NCI-H460 (cell line): ENCODE measurements around the gene CASQ2. TPM values are rescaled to one million over a fixed set of nuclear protein-coding genes. Genes with fewer than 3 reads are reported as not detected.

Experiments used
- DNase-seq: peaks from one replicate; pipeline ENCODE4 v3.0.0-alpha.2; 2016; ENCODE audit warnings: low read depth; ENCODE audit errors: extremely low read depth
- total RNA-seq: library from RNA; depleted of rRNA; stranded (reverse); fragments of >200 nt; shearing (Covaris generic); gene quantifications from 2 replicates; pipeline ENCODE4 v1.2.3, GENCODE V29; 2014

The CASQ2 gene
- total RNA-seq, 1 experiment from 2014 or later: not detected

DNA sequence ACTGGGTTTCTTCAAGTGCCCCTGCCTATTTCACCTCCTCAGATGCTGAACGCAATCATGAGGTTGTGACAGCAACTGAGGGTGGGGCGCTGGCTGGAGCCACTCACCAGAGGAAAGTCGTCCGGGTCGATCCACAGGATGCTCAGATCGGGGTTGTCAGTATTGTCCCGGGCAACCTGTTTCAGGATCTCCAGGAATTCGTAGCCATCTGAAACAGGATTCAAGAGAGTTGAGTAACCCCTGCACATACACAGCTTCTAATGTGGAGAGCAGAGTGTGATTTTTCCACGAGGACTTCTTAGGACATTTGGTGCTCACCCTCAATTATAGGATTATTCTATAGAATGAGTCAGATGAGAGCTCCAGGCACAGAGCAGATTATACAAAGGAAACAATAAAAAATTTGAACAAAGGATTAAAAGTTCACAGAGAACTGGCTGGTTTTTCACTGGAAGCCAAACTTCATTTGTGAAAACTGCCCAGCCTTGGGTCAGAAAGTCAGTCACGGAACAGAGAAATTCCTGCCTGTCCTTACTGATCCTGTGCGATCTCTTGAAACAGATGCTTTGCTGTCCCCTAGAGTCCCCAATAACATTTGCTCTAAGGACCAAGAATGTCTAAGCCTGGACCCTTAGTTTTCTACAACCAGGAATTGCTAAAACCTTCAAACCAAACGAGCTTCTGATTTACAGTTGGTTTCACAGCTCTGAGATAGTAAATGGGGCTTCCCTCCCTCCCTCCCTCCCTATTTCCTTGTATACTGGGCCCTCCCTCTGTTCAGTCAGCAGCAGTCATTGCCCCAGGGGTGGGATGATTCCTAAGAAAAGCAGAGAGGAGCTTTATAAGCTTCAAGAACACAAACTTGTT lies 63.2 kb downstream of the CASQ2 start:
- DNase-seq: no peak

DNA sequence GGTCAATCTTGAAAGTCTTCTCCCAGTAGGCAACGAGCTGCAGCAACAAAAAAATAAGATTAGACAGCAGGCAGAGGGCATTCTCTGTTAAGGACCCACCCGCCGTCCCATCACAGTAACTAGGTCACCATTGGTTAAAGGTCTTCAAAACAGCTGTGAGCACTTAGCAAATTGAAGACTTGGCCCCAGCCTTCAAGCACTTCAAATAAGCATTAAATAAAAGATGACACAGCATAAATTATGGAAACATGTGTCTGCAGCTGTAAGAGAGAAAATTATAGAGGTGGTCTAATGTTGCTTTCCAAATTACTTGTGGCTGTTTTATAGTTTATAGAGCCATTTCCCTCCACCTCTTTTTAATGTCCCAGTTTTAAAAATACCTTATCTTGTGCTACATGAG lies 65.6 kb downstream of the CASQ2 start:
- no peak for DNase-seq

DNA sequence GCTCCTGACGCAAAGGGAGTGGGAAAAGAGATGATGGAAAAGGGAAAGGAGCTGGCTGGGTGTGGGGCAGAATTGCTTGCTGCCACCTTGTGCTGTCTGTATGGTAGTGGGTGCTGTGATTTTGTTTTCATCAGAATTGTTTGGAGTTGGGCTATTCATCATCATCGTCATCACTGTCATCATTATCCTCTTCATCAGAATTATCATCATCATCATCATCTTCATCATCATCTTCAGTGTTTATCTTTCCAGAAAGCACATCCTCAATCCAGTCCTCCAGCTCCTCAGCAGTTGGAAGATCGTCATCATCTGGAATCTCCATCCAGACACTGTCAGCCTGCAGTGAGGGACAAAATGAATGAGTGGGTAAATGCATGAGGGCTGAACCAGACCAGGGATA lies 67.4 kb downstream of the CASQ2 start:
- DNase-seq: no peak

DNA sequence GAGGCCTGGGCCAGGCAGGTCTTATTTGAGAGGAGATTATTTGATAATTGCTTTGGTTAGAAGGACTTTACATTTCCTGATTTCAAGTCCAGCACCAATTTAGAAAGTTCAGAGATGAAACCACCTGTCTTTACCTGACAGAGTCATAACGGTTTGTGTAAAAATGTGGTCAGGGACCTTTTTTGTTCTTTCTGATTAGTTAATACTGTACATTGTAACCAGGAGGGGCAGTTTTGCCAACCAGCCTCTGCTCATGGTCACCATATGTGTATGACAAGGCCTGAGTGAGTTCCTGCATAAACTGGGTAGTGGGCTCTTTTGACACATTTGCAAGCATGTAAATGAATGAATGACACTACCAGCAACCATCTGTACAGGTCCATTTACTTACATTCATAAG lies 70.9 kb downstream of the CASQ2 start:
- DNase-seq: no peak

DNA sequence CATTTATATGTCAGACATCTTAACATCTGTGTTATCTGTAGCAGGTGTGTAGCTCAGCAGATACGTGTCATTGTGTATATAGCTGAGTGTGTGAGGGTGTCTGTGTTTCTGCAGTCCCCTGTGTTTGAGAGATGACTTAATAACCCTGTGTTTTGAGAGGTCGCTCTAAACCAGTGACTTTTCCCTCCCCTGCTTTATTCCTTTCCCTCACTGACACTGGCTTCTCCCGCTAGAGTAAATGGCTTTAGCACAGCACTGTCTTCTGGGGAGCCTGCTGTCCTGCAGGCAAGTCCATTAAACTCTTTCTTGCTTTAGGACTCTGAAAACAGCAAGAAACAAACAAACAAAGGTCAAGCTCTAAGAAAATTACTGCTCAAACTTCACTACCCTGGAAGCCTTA lies 73.7 kb downstream of the CASQ2 start:
- DNase-seq: no peak

DNA sequence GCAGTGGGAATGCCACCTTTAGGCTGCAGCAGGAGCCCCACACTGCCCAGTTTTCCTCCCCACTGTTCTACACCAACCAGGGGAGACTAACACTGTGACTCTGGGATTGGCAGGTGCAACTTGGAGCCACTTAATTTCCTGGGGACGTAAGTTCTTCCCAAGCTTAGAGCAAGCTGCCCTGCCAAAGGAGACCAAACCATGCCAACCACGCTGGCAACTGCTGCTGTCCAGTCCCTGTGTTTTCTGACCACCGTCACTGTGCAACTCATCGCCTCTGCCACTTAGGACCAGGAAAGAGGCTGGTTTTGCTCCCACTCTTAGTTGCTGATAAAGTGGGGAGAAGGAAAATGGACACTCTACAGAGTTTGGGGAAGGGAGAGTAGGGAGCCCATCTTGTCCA lies 76.3 kb downstream of the CASQ2 start:
- DNase-seq: no peak

DNA sequence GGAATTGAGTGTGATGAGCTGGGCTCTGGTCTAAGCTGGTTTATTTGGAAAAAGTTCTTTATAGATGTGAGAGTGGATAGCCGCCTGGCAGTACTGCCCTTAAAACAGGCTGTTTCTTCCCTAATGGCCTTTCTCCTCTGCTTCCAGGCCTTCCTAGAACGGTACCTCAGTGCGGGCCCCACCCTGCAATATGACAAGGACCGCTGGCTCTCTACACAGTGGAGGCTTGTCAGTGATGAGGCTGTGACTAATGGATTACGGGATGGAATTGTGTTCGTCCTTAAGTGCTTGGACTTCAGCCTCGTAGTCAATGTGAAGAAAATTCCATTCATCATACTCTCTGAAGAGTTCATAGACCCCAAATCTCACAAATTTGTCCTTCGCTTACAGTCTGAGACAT lies 77.5 kb downstream of the CASQ2 start:
- no peak for DNase-seq

DNA sequence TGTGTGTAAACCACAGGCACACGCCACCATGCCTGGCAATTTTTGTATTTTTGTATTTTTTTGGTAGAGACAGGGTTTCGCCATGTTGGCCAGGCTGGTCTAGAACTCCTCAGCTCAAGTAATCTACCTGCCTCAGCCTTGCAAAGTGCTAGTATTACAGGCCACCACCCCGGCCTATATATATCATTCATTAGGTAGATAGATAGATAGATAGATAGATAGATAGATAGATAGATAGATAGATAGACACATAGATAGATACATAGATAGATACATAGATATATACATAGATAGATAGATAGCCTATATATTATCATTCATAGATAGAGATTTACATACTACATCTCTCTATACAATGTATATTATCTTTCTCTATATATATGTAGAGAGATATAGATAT lies 80.8 kb downstream of the CASQ2 start:
- DNase-seq: no peak

DNA sequence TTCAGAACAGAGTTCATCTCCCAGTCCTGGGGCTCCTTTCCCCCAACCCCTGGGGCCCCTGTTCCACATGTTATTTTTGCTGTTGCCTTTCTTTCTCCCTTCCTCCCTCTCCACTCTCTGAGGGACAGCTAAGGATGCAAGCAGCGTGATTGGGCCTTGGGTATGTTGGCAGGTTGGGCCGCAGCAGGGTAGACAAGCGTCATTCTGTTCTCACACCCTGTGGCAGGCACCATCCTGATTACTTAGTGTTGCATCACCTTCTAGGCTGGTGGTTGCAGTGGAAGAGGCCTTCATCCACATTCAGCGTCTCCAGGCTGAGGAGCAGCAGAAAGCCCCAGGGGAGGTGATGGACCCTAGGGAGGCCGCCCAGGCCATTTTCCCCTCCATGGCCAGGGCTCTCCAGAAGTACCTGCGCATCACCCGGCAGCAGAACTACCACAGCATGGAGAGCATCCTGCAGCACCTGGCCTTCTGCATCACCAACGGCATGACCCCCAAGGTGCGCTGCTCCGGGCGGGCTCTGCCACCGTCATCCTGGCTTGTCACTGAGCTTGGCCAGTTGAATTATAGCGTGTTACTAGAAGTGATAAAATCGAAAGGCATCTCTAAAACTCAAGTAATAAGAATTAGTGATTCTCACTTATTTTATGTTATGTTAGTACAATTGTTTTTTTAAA lies 83.3 kb downstream of the CASQ2 start:
- peak; percentile 31 for DNase-seq

DNA sequence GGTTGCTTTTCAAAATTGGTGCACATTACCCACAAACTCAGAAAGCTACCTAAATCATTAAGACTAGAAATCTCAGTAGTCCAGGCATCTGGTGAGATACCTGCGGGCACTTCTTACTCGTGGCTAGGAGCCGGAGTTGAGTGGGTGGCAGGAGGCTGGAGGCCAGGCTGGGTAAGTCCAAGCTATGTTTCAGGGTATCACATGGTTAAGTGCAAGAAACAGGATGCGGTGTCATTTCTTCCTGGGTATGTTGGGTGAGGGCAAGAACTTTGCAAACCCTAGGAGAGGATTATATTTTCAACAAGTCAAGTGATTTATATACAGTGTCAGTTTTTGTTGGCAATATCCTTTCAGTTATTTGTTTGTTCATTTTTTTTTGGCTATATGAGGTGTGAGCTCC lies 85.7 kb downstream of the CASQ2 start:
- DNase-seq: no peak

DNA sequence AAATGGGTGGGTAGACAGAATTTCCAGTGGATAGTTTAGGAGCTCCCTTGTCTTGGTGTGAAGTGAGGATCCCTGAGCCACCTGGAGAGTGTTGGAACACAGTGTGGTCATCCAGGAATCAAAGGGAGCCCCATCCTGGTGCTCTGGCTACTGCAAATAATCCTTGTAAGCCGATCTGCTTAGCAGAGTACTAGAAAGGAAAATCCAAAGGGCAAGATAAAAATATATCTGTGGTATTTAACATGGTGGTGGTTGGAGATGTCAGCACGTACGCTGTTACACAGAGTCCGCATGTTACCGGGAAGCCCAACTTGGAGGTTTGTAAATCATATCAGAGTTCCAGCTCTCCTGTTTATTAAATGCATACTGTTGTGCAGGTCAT lies 87.8 kb downstream of the CASQ2 start:
- no peak for DNase-seq

DNA sequence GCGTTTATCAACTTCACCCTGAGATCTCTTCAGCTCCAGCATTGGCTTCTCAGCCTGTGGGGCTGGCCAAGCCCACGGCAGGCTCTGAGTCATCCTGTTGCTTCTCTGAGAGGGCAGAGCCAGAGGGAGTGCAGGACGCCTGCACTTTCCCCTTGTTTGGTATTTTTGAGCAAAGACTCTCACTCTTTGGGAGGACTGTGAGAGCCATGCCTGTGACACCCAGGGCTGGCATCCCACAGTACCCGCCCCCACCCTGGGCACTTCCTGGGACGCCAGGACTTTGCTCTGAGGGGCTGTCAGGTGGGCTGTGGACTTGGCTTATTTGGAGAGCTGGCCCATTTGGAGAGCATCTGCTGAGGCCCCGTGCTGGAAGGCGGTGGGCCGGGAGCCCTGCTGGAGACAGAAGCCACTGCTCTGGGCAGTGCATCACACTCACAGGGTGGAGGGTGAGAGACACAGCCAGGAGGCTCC lies 89.3 kb downstream of the CASQ2 start:
- no peak for DNase-seq

DNA sequence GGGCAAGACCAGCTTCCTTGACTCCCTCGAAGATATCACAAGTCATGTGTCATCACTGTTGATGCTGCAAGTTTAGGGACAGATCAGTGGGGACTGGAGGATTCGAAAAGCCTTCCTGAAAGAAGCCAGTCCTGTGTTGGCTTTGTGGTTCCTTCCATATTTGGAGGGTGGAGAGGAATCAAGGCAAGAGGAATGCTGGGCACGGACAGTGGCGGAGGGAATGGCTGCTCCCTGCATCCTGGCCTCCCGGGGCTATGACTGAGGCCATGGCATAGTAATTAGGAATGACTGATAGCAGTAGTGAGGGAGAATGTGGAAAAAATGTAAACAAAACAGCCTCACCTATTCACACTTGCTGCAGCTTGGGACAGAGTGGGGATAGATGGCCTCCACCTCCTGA lies 90.4 kb downstream of the CASQ2 start:
- no peak for DNase-seq

DNA sequence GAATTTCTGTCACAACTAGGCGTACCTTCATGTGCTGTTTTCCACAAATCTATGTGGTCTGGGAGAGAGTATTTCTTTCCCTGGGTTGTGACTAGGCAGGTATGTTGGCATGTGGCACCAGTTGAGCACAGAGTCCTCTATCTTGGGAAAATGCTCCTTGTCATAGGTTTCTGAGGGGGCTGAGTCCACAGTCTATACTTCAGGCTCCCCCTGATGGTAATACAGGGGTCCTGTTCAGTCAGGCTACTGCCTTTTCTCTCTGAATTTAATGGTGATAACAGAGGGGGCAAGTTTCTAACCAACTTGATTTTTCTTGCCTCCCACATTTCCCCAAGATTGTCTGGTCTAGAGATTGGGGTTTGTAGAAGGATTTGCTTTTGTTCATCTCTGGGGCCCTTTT lies 90.9 kb downstream of the CASQ2 start:
- DNase-seq: no peak

DNA sequence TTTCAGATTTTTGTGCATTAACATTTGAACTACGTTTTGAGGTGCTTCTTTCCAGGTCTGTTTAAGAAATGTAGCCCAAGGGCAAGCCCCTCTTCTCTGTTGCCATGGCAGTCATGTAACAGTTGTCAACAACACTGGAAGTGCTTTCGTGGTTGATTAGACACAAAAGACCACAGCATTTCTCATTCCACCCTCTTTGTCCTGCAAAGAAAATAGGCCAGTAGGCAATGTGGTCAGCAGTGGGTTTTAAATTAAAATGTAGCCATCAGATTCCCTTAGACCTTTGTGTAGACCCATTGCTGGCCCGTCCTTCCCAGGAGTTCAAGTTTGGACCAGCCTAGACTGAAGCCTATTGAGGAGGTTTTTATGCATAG lies 91.3 kb downstream of the CASQ2 start:
- no peak for DNase-seq

DNA sequence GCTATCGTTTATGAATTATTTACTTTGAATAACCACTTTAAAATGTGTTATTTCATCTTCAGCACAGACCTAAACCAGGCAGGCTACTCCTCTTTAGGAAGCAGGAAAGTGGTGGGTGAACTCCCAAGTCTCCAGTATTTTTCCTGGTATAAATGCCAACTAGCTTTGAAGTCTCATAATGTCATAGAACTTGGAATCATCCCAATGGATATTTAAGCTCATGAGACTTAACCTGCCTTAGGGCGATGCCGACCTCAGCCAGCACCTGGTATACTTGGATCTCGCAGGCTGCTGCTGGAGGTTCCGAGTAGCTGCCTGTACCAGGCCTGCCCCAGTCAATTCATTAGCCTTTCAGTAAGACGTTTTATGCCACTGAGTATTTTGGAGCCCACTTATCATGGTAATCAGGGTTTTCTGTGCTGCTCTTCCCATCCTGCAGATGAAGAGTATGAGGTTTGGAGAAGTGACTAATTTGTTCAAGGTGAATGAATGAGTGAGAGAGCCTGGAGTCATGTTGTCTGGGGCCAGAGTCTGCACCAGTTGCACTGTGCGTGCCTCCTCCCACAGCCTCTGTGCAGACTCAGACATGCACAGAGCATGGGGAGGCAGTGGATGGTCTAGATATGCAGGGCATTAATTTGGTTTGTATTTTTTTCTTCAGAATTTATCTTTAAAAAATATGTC lies 91.9 kb downstream of the CASQ2 start:
- DNase-seq: no peak

DNA sequence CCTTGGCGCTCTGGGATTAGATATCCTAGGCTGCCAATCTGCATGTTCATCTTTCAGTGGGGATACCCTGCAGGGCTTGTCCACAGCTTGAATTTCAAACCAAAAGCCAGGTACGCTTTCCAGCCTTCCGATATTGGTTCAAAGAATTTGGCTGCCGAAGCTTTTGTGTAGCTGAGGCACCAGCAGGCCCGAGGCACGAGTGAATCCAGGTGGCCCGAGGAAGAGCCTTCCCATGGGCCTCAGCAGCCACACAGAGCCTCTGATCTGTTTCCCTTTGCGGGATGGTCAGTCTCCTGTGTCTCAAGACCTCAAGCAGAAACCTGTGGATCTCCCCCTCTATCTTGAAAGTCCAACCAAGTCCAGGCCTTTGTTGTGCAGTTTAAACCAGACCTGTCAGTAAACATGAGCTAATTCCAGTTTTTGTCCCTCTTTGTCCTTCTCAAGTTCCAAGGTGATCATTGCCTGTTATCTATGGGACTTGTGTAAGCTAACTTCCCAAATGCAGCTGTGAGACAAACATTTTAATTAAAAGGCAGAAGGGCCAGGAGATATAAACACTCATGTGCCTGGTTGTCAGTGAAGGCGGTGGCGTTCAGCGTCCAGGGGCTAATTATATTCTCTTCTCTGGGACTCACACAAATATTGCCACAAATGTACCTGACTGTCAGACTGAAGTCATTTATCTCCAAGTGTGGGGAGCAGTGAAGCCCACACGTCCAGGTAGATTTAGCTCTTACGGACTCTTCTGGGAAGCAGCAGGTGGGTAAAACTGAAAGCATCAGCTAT lies 96.1 kb downstream of the CASQ2 start:
- DNase-seq: no peak

DNA sequence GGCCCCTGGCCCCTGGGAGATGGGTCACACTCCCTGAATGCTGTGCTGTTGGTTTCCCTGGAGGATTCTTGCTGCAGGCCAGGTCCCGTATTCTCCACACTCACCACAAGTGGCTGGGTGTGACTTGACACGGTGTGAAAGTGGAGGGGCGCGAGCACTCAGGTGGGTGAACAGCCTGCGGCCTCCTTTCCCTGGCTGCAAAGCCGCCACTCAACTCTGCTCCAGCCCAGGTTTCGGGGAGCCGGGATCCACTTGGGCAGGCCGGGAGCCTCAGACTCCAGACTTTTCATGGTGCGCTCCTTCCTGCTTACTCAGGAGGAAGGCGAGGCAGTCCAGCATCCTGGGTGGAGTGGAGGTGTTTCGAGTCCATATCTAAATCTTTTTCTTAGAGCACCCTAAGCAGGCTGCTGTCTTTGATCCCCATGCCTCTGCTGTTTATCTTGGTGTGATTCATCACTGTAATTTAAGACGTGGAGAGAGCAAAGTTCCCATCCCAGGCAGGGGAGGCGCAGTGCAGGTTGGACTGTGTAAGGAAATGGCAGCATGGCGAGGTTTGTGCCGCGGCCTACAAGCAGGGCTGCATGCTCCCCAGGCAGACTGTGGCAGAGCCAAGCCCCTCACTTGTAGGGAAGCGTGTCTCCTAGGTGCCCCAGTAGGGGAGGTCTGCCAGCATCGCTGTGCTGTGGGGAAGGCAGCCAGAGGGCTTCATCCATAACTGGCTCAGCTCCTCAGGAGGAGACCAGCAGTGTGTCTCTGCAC lies 97.2 kb downstream of the CASQ2 start:
- DNase-seq: peak; percentile 34

DNA sequence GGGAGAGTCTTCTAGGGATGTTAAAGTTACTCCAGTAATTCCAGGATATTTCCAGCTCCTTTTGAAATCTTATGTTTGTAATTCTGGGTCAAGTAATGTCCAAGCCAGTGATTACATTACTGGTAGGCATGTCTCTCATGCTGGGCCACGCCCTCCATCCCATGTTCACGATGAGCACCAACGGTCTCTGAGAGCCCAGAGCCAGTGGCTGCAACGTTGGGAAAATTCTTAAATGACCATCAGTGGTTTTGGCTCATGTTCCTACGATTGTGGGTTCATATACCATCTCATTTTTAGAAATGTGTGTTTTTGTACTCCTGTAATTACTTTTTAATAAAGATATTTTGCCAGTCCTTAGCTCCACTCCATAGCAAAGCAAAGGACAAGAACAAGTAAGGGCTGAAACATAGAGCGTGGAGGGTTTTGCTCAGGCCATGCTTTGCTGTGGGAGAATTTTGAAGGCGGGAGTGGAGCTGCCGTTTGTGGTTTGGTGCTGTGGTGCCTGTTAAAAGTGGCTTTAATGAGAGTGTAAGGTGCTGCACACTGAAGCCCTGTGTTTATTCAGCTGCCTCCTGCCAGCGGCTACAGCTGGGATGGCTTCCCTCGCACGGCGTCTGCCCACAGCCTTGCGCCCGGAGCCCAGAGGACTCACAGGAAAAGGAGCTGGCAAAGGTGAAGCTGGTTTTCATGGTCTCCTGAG lies 97.9 kb downstream of the CASQ2 start:
- no peak for DNase-seq

DNA sequence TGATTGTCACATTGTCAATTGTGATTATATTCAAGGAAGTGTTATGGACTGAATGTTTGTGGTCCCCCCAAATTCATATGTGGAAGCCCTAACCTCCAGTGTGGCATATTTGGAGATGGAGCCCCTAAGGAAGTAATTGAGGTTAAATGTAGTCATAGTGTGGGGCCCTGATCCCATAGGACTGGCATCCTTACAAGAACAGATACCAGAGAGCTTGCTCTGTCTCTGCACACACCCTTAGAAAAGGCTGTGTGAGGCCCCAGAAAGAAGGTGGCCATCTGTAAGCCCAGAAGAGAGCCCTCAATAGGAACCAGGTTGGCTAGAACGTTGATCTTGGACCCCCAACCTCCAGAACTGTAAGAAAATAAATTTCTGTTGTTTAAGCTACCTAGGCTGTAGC lies 98.6 kb downstream of the CASQ2 start:
- DNase-seq: no peak
